Left hindlimb (tissue), 1 donor: ENCODE measurements around the gene DNAJC30.

Experiments
- DNase-seq: peaks from one replicate; pipeline ENCODE4 v3.0.0-alpha.2; 2018

DNAJC30 gene

GRCh38 chr7:73707045-73707631, 23.9 kb upstream of the DNAJC30 start:
- no peak for DNase-seq

GRCh38 chr7:73706126-73707044, 23.1 kb upstream of the DNAJC30 start:
- DNase-seq = no peak

- DNase-seq = no peak
These were observed 22.3 kb upstream of the DNAJC30 start for GRCh38 chr7:73705551-73705920.

GRCh38 chr7:73704640-73705550, 21.6 kb upstream of the DNAJC30 start:
- DNase-seq = no peak

- peak; percentile 91 for DNase-seq
These were observed 20.7 kb upstream of the DNAJC30 start for GRCh38 chr7:73703757-73704639.

- DNase-seq = no peak
These were observed 20.0 kb upstream of the DNAJC30 start for GRCh38 chr7:73703225-73703624.

GRCh38 chr7:73702665-73703064, 19.4 kb upstream of the DNAJC30 start:
- no peak for DNase-seq

GRCh38 chr7:73702226-73702625, 19.0 kb upstream of the DNAJC30 start:
- DNase-seq = no peak

GRCh38 chr7:73701357-73701995, 18.2 kb upstream of the DNAJC30 start:
- no peak for DNase-seq

GRCh38 chr7:73700581-73701134, 17.4 kb upstream of the DNAJC30 start:
- DNase-seq = no peak

- no peak for DNase-seq
These were observed 16.8 kb upstream of the DNAJC30 start for GRCh38 chr7:73700069-73700423.

GRCh38 chr7:73699370-73700068, 16.3 kb upstream of the DNAJC30 start:
- no peak for DNase-seq

- no peak for DNase-seq
These were observed 15.2 kb upstream of the DNAJC30 start for GRCh38 chr7:73698410-73698809.

GRCh38 chr7:73696372-73696771, 13.1 kb upstream of the DNAJC30 start:
- DNase-seq = no peak

- DNase-seq = no peak
These were observed 7.4 kb upstream of the DNAJC30 start for GRCh38 chr7:73690646-73691045.

- DNase-seq = no peak
These were observed 5.0 kb upstream of the DNAJC30 start for GRCh38 chr7:73688288-73688687.

- no peak for DNase-seq
These were observed 2.1 kb upstream of the DNAJC30 start for GRCh38 chr7:73685311-73685710.

- no peak for DNase-seq
These were observed 788 bp upstream of the DNAJC30 start for GRCh38 chr7:73683788-73684693.

GRCh38 chr7:73682745-73683055, 553 bp downstream of the DNAJC30 start:
- DNase-seq = no peak

- DNase-seq = no peak
These were observed 2.2 kb downstream of the DNAJC30 start for GRCh38 chr7:73681031-73681430.
